RWPE2 (cell line): ENCODE measurements around the gene TRMT10A.

Experiments
- ATAC-seq: fragments of 200-7000 bp; cut with Tn5 transposase; 3 replicates; pipeline ENCODE4 v1.9.1; 2021; ENCODE audit warnings: low read depth
- DNase-seq: peaks from one replicate; pipeline ENCODE4 v3.0.0-alpha.2; 2020; ENCODE audit warnings: low spot score
- H3K27ac ChIP-seq: fragments of 450-650 bp; 2 replicates; pipeline ENCODE4 v1.5.1; 2017; ENCODE audit warnings: mild to moderate bottlenecking; ENCODE audit not compliant: poor library complexity, severe bottlenecking
- H3K27me3 ChIP-seq: fragments of 250-450 bp; sonication (Bioruptor Pico); 2 replicates; pipeline ENCODE4 v1.5.1; 2021; ENCODE audit warnings: mild to moderate bottlenecking, moderate library complexity; ENCODE audit not compliant: insufficient read depth, poor library complexity, severe bottlenecking
- H3K36me3 ChIP-seq: fragments of 250-450 bp; sonication (Bioruptor Pico); 2 replicates; pipeline ENCODE4 v1.5.1; 2020; ENCODE audit warnings: low read depth, mild to moderate bottlenecking, moderate library complexity
- H3K4me1 ChIP-seq: fragments of 250-450 bp; sonication (Bioruptor Pico); 2 replicates; pipeline ENCODE4 v1.5.1; 2021; ENCODE audit warnings: mild to moderate bottlenecking, moderate library complexity; ENCODE audit not compliant: insufficient read depth, poor library complexity, severe bottlenecking
- H3K4me3 ChIP-seq: fragments of 250-450 bp; sonication (Bioruptor Pico); 2 replicates; pipeline ENCODE4 v1.5.1; 2021; ENCODE audit warnings: mild to moderate bottlenecking, moderate library complexity; ENCODE audit not compliant: severe bottlenecking
- H3K9me3 ChIP-seq: fragments of 250-450 bp; sonication (Bioruptor Pico); 2 replicates; pipeline ENCODE4 v1.5.1; 2021; ENCODE audit warnings: mild to moderate bottlenecking, moderate library complexity; ENCODE audit not compliant: severe bottlenecking
- CTCF ChIP-seq: fragments of 450-650 bp; IDR thresholded peaks from one replicate; pipeline ENCODE4 v1.5.1; 2017; ENCODE audit warnings: mild to moderate bottlenecking, moderate library complexity; ENCODE audit not compliant: poor library complexity, severe bottlenecking

Gene TRMT10A

GRCh38 chr4:99606716-99607115, 42.9 kb upstream of the TRMT10A start:
- Histone ChIP-seq H3K9me3 (no peaks in the 10 kb centered on the region), H3K27ac (no peak overlapping the region), H3K36me3 (no peaks in the 10 kb centered on the region), H3K27me3 (no peaks in the 10 kb centered on the region), H3K4me3 (no peak overlapping the region), H3K4me1 (no peaks in the 10 kb centered on the region)
- DNase-seq, result no peak
- TF ChIP-seq CTCF, result no peak
- no peak for ATAC-seq

- Histone ChIP-seq H3K36me3 (no peaks in the 10 kb centered on the region), H3K27ac (no peak overlapping the region), H3K4me1 (no peaks in the 10 kb centered on the region), H3K9me3 (no peaks in the 10 kb centered on the region), H3K27me3 (no peaks in the 10 kb centered on the region), H3K4me3 (no peak overlapping the region)
- DNase-seq, result no peak
- TF ChIP-seq CTCF, result no peak
- no peak for ATAC-seq
Observed at GRCh38 chr4:99594818-99595217, 31.0 kb upstream of the TRMT10A start.

GRCh38 chr4:99593781-99594641, 30.2 kb upstream of the TRMT10A start:
- no peak overlapping the region for H3K27ac ChIP-seq
- no peak for DNase-seq
- no peaks in the 10 kb centered on the region for H3K4me1 ChIP-seq
- no peak for TF ChIP-seq CTCF
- ATAC-seq, result no peak
- H3K9me3 ChIP-seq, result no peaks in the 10 kb centered on the region
- no peaks in the 10 kb centered on the region for H3K27me3 ChIP-seq
- H3K36me3 ChIP-seq, result no peaks in the 10 kb centered on the region
- no peak overlapping the region for H3K4me3 ChIP-seq

GRCh38 chr4:99591757-99592156, 27.9 kb upstream of the TRMT10A start:
- Histone ChIP-seq H3K27me3 (no peaks in the 10 kb centered on the region), H3K36me3 (no peaks in the 10 kb centered on the region), H3K9me3 (no peaks in the 10 kb centered on the region), H3K27ac (no peak overlapping the region), H3K4me1 (no peaks in the 10 kb centered on the region), H3K4me3 (no peak overlapping the region)
- no peak for TF ChIP-seq CTCF
- no peak for ATAC-seq
- no peak for DNase-seq

GRCh38 chr4:99587803-99588202, 24.0 kb upstream of the TRMT10A start:
- H3K9me3 ChIP-seq, result no peaks in the 10 kb centered on the region
- H3K27ac ChIP-seq, result no peak overlapping the region
- DNase-seq (no peak), ATAC-seq (no peak)
- H3K27me3 ChIP-seq, result no peaks in the 10 kb centered on the region
- H3K4me3 ChIP-seq, result no peak overlapping the region
- H3K36me3 ChIP-seq, result 0 out of 2 replicates have a peak, but pooled peaks cover 3% of the 10 kb centered on the region
- TF ChIP-seq CTCF, result no peak
- no peaks in the 10 kb centered on the region for H3K4me1 ChIP-seq
